MV-4-11 (cell line): ENCODE results near the gene PODXL2.
A peak's percentile ranks its signal among the peaks of the same experiment; 100 is the strongest.
"Not testable (repeated sequence)": the region's sequence is repeated elsewhere in the genome, so short reads cannot be mapped to it uniquely, and the experiment has no call there.

Experiments used
- DNase-seq: peaks from one replicate; lab custom pipeline; 2025; lab: John Stamatoyannopoulos, UW

Gene PODXL2

GRCh38 chr3:127675651-127676391, 46.8 kb downstream of the PODXL2 start:
- DNase-seq = no peak

- DNase-seq = no peak
Observed at GRCh38 chr3:127676456-127676855, 47.5 kb downstream of the PODXL2 start.

- DNase-seq = no peak
Observed at GRCh38 chr3:127676921-127677351, 48.0 kb downstream of the PODXL2 start.

DNA sequence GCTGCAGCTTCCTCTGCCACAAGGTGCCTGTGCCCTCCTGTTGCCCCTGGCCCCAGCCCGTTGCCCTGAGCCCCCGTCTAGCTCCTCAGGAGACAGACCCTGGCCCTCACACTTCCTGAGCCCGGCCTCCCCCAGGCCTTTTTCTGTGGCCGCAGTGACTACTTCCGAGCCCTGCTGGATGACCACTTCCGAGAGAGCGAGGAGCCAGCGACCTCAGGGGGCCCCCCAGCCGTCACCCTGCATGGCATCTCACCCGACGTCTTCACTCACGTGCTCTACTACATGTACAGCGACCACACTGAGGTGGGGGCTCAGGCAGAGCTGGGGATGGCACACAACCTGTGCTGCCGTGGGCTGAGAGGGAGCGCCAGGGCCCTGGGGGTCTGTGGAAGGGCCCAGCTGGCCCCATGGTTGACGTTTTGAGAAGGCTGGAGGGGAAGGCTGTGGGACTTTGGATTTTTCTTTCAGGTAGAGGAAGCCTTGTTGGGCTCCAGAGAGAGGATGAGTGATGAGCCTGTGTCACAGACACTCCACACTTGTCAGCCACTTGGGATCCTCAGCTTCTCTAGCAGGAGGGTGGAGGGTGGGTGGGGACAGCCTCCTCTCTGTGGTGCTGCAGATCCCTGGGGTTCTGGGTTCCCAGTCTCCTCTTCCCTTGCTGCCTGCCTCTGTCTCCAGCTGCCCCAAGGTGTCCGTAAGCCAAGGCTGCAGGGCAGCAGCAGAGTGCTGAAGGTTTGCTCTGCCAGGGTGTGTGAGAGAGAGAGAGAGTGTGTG, 48.7 kb downstream of the PODXL2 start:
- peak; percentile 12 for DNase-seq

DNA sequence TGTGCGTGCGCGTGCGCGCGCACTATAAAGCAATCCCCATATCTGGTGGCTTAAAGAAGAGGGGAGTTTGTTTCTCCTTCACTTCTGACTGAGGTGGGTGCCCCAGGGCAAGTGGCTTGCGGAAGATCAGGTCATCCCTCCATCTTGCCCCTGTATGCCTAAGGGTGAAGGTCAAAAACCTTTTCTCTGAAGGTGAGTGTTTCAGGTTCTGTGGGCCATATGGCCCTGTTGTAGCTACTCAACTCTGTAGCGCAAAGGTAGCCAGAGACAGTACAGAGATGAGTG, 49.3 kb downstream of the PODXL2 start:
- no peak for DNase-seq

GRCh38 chr3:127678611-127679533, 49.9 kb downstream of the PODXL2 start:
- DNase-seq = peak; percentile 69

DNA sequence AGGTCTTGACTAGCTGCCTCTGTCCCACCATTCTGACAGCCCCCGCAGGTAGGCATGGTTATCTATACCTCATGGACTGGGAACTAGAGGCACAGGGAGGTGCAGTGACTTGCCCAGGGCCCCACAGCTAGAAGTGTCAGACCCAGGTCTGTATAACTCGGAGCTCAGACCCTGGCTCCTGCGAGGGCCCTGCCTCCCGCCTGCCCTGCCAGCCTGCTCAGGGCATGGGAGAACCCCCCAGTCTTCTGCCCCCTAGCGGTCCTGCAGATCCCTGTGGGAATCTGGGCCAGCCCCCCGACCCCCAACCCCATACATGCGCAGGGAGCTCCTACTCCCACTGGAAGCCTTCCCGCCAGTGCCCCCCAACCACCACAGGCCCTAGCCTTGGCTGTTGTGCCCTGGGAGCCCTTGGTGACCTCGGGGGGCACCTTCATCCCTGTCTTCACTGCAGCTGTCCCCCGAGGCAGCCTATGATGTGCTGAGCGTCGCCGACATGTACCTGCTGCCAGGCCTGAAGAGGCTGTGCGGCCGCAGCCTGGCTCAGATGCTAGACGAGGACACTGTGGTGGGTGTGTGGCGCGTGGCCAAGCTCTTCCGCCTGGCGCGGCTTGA, 50.7 kb downstream of the PODXL2 start:
- DNase-seq = no peak

GRCh38 chr3:127680146-127680661, 51.2 kb downstream of the PODXL2 start:
- DNase-seq = no peak

DNA sequence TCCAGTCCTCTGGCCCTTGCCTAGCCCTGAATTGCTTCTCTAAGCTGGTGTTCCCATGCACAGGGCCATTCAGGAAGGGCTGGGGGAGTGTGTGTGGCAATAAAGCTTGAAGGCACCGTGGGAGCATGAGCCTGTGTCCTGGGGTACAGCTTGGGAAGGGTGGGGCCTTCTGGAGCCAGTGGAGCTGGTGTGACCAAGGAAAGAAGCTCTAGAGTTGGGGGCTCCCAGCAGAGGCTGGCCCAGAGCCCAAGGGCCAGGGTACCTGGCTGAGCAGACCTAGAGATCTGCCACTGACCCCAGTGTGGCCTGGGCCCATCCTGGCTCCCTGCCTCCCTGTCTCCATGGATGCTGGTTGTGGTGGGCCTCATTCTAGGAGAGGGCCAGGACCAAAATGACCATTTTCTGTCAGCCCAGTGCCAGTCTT, 51.8 kb downstream of the PODXL2 start:
- no peak for DNase-seq

DNA sequence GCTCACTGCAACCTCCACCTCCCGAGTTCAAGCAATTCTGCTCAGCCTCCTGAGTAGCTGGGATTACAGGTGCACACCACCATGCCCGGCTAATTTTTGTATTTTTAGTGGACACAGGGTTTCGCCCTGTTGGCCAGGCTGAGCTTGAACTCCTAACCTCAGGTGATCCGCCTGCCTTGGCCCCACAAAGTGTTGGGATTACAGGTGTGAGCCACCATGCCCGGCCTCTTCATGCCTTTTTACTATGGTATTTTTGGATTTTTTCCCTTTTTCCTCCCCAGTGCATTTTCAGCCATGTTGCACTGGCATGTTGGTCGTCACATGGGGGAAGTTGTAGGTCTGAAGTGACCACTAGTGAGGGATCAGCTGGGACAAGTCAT, 53.2 kb downstream of the PODXL2 start:
- not testable (repeated sequence) for DNase-seq

DNA sequence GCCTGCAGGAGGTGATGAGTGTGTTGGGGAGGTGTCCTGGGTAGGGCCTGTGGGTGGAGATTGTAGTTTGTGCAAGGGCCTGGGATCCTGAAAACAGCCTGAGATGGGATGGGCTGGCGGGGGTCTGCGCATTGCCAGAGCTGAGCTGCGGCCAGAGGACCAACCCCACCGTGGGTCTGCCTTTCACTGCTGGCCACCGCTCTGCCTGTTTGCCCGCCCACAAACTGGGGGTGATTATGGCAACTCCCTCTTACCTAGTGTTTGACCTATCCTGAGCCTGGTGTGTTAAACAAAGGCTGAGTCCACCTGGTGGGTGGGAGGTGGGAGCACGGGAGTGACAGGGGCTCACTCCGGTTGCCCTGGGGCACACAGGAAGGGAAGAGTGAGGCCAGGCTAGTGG, 53.6 kb downstream of the PODXL2 start:
- no peak for DNase-seq

DNA sequence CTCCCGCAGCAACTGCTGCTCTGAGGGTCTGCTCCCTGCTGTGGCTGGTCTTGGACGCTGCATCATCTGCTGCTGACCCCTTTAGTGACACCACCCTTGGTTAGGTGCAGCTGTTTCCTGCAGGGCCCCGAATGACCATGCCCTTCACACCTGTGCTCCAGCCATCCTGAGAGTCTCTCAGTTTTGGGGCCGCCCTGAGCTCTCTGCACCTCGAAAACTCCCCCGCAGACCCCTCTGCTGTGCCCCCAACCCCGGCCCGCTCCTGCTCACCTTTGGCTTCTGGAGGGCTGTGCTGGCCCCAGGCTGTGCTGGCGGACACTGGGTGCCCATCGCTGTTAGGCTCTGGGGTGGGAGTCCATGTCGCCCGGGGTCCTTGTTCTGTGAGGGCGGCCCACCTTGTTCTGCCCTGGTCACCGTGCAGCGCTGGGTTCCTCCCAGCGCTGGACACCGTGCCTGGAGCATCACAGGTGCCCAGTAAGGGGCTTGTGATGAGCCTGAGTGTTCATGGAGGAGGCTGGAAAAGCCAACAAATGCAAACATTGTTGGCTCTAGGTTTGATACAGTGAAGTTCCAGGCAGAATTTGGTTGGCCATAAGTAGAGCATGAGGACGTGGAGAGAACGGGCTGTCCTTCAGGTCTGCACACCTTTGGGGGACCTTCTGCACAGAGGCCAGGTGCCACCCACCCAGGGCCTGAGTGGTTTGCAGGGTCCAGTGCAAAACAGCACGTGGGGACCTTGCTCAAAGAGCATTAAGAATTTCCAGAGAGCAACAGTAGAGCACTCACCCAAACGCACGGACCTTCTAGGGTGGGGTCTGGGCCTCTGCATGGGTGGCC, 56.1 kb downstream of the PODXL2 start:
- no peak for DNase-seq

GRCh38 chr3:127685708-127686511, 56.9 kb downstream of the PODXL2 start:
- DNase-seq = no peak

DNA sequence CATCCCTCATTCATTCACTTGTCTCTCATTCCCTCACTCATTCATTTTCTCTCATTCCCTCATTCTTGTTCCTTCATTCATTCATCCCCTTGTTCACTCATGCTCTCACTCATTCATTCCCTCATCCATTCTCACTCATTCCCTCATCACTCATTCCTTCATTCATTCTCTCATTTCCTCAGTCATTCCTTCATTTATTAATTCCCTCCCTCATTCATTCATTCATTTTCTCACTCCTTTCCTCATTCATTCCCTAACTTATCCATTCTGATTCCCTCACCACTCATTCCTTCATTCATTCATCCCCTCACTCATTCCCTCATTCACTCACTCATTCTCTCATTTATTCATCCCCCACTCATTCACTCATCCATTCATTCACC, 57.5 kb downstream of the PODXL2 start:
- DNase-seq = no peak

DNA sequence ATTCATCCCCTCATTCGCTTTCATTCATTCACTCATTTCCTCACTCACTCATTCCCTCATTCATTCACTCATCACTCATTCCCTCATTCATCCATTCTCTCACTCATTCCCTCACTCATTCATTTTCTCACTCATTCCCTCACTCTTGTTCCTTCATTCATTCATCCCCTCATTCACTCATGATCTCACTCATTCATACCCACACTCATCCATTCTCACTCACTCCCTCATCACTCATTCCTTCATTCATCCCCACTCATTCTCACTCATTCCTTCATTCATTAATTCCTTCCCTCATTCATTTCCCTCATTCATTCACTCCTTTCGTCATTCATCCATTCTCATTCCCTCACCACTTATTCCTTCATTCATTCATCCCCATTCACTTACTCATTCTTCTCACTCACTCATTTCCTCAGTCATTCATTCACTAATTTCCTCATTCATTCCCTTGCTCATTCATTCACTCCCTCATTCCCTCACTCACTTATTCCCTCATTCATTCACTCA, 58.3 kb downstream of the PODXL2 start:
- DNase-seq = no peak

DNA sequence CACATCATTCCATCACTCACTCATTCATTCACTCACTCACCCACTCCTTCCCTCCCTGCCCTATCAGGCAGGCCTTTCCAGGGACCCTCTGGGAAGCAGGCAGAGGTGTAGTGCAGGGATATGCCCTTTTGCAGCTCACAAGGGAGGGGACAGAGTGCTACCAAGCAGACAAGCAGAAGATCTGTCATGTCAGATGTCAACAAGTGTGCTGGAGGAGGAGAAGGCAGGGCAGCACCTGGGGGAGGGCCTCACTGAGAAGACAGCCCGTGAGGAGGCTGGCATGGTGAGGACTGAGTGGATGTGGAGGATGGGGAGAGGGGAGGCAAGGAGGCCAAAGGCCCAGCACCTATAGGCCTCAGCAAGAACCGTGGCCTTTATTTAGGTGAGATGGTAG, 59.0 kb downstream of the PODXL2 start:
- DNase-seq = no peak

- no peak for DNase-seq
Observed at GRCh38 chr3:127688416-127689265, 59.7 kb downstream of the PODXL2 start.

DNA sequence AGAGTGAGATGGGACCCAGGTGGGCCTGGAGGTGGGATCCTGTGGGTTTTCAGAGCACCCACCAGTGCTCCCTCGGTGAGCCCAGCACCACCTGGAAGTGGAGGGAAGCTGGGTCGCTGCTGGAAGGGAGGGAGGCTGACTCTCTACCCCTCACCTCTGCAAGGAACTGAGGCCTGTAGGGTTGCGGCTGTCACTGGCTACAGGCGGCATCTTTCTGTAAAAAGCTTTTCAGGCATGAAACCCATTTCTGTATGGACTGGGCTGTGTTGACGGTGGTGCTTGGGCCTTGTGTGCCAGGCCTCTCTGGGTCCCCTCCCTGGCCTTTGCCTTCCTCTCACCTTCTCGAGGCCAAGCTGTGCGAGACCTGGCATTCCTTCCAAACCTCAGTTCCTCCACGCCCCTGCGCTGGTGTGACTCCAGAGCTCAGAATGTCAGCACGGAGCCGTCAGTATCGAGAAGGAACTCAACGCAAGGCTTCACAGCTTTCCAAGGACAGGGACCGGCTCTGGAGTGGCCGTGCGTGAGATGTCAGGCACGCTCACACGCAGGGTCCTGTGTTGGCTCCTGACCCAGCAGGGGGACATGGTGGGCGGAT, 60.4 kb downstream of the PODXL2 start:
- DNase-seq = no peak

- DNase-seq = no peak
Observed at GRCh38 chr3:127690106-127690505, 61.1 kb downstream of the PODXL2 start.
